Measurements from ENCODE around the gene HOMER3. TPM values are rescaled to one million over a fixed set of nuclear protein-coding genes. Genes with fewer than 3 reads are reported as not detected.

Gene HOMER3
- total and polyA plus RNA-seq, 10 of the 15 experiments (the other 5 are each of a cell fraction or from before 2014, with no cell fraction given) = 0.18 to 10.6 (median 0.50) TPM; not detected in 2

DNA sequence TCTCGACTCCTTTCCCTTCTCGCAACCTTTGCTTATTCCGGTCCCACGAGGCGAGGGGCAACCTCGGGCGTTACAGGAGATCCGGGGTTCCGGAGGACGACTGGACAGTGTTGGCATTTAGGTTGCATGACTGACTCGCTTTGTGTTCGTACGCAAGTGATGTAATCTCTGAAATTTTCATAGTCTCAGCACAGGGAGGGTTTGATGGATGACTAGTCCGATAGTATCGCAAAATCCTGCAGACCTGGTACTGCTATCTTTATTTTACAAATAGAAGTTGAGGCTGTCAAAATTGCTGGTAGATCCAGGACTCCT is 21.2 kb downstream of the HOMER3 start:
- ATAC-seq = no peak
- WGBS (ENCODE audit: insufficient coverage, insufficient replicate concordance, low lambda C conversion rate, missing lambda C conversion rate) = under 1% methylated on average over 11 of the region's 15 CpGs
- no peak for DNase-seq (ENCODE audit: low read depth, low spot score)
- Histone ChIP-seq H3K4me1 (ENCODE audit: control insufficient read depth, insufficient read depth, low read length) (peaks cover 8% of the 10 kb centered on the region), H3K4me3 (peak overlapping the region; percentile 92), H3K36me3 (ENCODE audit: control insufficient read depth in 2 of 2, insufficient read depth in 2 of 2, low read length in 1 of 2) (peaks cover 13 to 16% of the 10 kb centered on the region in 2 experiments), H3K79me2 (ENCODE audit: control insufficient read depth, insufficient read depth, low read length) (peaks cover 48% of the 10 kb centered on the region), H3K9me3 (replicated peaks; ENCODE audit: control insufficient read depth, insufficient read depth, low read length) (no peaks in the 10 kb centered on the region), H3K27ac (ENCODE audit: control insufficient read depth, insufficient read depth) (peak overlapping the region; percentile 47), H4K20me1 (ENCODE audit: control insufficient read depth, insufficient read depth) (0 out of 2 replicates have a peak, but pooled peaks cover 3% of the 10 kb centered on the region), H3K27me3 (replicated peaks in 1 of 2; ENCODE audit: control insufficient read depth in 2 of 2, insufficient read depth in 2 of 2, low read length in 1 of 2) (no peaks in the 10 kb centered on the region), H3K4me2 (ENCODE audit: control insufficient read depth, insufficient read depth) (peak overlapping the region; percentile 99), H3K9ac (ENCODE audit: control insufficient read depth, insufficient read depth, low read length) (peak overlapping the region; percentile 91), H2AFZ (ENCODE audit: control insufficient read depth, low read depth, low read length) (peak overlapping the region; percentile 37)
- TSS peak; percentile 81 for BruUV-seq (replicated peaks)
- no peak for FAIRE-seq
- SMC1A ChIA-PET (ENCODE audit: uncharacterized antibody, unreplicated experiment) = interaction anchor here (0.9 to 2.0 kb wide), 6 partner anchors 25 to 270 kb away, joined by 3 to 8 read pairs (median 4); no protein-coding TSS in a partner anchor
- in situ Hi-C loops (cut with MboI) (no loop called here), intact Hi-C loops (cut with micrococcal nuclease; ENCODE audit: unreplicated experiment) (loop anchor here (2.0 kb wide), 1 partner anchor 283 kb away; the partner anchor contains the start of gene KLHL26)
- POLR2A ChIA-PET = interaction anchor here (0.6 to 1.4 kb wide), 6 partner anchors 29 to 361 kb away, joined by 3 to 4 read pairs (median 3); partner anchors contain the start of genes SLC25A42 and UBA52
- CTCF ChIA-PET = interaction anchor here (0.8 to 1.7 kb wide), 6 partner anchors 67 to 532 kb away, joined by 3 to 10 read pairs (median 3); no protein-coding TSS in a partner anchor
- TF ChIP-seq, protein P1, sequence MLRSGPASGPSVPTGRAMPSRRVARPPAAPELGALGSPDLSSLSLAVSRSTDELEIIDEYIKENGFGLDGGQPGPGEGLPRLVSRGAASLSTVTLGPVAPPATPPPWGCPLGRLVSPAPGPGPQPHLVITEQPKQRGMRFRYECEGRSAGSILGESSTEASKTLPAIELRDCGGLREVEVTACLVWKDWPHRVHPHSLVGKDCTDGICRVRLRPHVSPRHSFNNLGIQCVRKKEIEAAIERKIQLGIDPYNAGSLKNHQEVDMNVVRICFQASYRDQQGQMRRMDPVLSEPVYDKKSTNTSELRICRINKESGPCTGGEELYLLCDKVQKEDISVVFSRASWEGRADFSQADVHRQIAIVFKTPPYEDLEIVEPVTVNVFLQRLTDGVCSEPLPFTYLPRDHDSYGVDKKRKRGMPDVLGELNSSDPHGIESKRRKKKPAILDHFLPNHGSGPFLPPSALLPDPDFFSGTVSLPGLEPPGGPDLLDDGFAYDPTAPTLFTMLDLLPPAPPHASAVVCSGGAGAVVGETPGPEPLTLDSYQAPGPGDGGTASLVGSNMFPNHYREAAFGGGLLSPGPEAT (IDR thresholded peaks at IDR 0.05; ENCODE audit: low read depth) = peak; percentile 44
- TF ChIP-seq RB1 (IDR thresholded peaks at IDR 0.05; ENCODE audit: borderline replicate concordance) (0 out of 2 replicates have a peak, but pooled peaks have one; percentile 7), PAX8 (IDR thresholded peaks at IDR 0.05) (no peak)
- RAD21 ChIA-PET (ENCODE audit: unreplicated experiment) = interaction anchor here (0.8 to 1.7 kb wide), 7 partner anchors 20 to 376 kb away, joined by 3 to 10 read pairs (median 3); partner anchors contain the start of gene FKBP8

Measured in GM12878 (cell line).